ENCODE measurements around the gene ADCY5.
"Not testable (repeated sequence)": the region's sequence is repeated elsewhere in the genome, so short reads cannot be mapped to it uniquely, and the experiment has no call there.

Gene ADCY5

DNA sequence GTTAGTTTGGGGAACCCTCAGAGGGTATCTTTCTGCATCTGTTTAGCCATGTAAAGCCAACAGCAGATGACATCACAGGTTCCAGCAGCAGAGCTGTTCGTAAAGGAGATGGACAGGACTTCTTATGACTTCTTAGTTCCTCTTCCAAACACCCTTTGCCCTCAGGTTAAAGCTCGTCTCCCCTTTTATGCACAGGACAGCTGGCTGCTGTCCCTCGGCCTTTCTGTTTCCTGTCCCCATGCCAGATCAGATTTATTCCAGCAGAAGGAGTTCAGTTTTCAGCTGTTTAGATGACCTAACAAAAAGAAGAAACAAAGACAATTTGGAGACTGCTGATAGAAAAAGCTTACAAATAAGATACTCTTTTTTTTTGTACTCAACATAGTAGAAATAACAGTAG, 202.0 kb downstream of the ADCY5 start:
- ATAC-seq = no peak
- H3K4me3 Mint-ChIP-seq = no peak overlapping the region

DNA sequence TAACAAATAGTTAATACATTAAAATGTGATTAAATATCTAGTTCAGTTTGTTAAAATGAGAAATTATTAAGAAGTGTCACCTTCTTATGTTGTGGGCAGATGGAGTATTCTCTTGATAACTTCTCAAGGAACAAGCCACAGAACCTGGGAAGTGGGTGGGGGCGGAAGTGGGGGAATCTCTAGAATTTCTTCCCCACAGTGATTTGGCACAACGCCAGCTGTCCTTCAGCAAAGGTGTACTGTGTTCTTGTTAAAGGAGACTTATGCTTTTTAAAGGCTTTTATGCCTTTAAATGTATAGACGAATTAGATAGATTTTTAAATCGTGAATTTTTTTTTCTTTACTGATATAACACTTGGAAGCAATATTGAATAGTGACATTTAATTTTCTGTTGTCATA, 204.8 kb downstream of the ADCY5 start:
- no peak for ATAC-seq

More for the DNA sequence above, 202.0 kb downstream of the ADCY5 start:
- Mint-ChIP-seq H3K4me1 (no peaks in the 10 kb centered on the region), H3K27ac (peak overlapping the region in 1 of 2 donors; percentile 11), H3K27me3 (no peaks in the 10 kb centered on the region), H3K9me3 (no peaks in the 10 kb centered on the region)
- no peak for DNase-seq

DNA sequence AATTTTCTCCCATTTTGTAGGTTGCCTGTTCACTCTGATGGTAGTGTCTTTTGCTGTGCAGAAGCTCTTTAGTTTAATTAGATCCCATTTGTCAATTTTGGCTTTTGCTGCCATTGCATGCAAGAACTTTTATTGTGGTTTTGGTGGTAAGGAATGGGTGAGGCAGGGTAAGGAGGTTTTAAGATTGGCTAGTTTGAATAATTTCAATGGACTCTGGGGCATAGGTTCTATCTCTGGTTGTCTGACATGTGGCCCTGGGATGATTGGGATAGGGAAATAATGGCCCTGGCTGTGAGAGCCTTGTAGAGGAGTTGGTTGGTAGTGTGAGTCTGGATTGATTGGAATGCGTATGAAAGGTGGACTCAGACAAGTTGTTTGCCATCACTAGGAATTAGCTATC, 209.1 kb downstream of the ADCY5 start:
- H3K4me1 Mint-ChIP-seq = peaks cover 15% of the 10 kb centered on the region
- H3K27ac Mint-ChIP-seq = no peak overlapping the region

More for the DNA sequence above, 204.8 kb downstream of the ADCY5 start:
- Mint-ChIP-seq H3K4me1 (peaks cover 6% of the 10 kb centered on the region), H3K4me3 (no peak overlapping the region), H3K27me3 (no peaks in the 10 kb centered on the region), H3K27ac (no peak overlapping the region), H3K9me3 (no peaks in the 10 kb centered on the region)
- DNase-seq = no peak

DNA sequence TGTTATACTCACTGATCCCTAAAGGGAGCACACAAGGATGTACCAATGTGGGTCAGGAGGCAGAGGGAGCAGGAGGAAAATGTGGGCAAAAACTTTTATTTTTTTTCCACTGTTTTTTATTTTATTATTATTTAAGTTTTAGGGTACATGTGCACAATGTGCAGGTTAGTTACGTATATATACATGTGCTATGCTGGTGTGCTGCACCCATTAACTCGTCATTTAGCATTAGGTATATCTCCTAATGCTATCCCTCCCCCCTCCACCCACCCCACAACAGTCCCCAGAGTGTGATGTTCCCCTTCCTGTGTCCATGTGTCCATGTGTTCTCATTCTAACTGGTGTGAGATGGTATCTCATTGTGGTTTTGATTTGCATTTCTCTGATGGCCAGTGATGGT, 209.7 kb downstream of the ADCY5 start:
- not testable (repeated sequence) for H3K4me3 Mint-ChIP-seq, H3K27ac Mint-ChIP-seq, H3K27me3 Mint-ChIP-seq, H3K9me3 Mint-ChIP-seq, DNase-seq, ATAC-seq
- H3K4me1 Mint-ChIP-seq = peaks cover 15% of the 10 kb centered on the region

More for the DNA sequence above, 209.1 kb downstream of the ADCY5 start:
- ATAC-seq = no peak
- DNase-seq = no peak
- no peaks in the 10 kb centered on the region for H3K27me3 Mint-ChIP-seq
- H3K9me3 Mint-ChIP-seq = no peaks in the 10 kb centered on the region
- no peak overlapping the region for H3K4me3 Mint-ChIP-seq

DNA sequence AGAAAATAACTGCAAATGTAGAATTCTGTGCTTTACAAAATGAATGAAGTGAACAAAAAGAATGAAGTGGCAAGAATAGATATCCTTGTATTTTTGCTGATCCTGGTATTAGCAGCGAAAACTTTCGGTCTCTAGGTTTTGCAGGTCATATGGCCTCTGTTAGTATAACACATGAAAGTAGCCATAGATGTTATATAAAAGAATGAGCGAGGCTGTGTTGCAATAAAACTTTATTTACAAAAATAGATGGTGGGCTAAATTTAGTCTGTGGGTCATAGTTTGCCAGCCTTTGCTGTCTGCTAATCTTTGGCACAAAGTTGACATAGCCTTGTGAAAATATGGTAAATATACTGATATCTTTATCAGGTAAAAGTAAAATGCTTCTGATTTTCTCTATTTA, 212.0 kb downstream of the ADCY5 start:
- Mint-ChIP-seq H3K4me3 (no peak overlapping the region), H3K27ac (no peak overlapping the region), H3K27me3 (no peaks in the 10 kb centered on the region), H3K4me1 (peaks cover 15% of the 10 kb centered on the region), H3K9me3 (no peaks in the 10 kb centered on the region)
- DNase-seq (no peak), ATAC-seq (no peak)
